Measurements from ENCODE around the gene CPNE5. TPM values are rescaled to one million over a fixed set of nuclear protein-coding genes. Genes with fewer than 3 reads are reported as not detected.

Gene CPNE5
- total and polyA plus RNA-seq, 7 donors = 0.99 to 11.6 (median 3.8) TPM

- DNase-seq = no peak
- no peaks in the 10 kb centered on the region for H3K9me3 ChIP-seq
- WGBS, 2 donors = 83 to 92% methylated on average over 8 of the region's 8 CpGs
- H3K27ac ChIP-seq = no peak overlapping the region
- intact Hi-C loops (cut with DNase I) = loop anchor here (10.0 kb wide), 1 partner anchor 231 kb away; no protein-coding TSS in a partner anchor
- peaks cover 0 to 47% (median 19%) of the 10 kb centered on the region in 4 donors for H3K4me1 ChIP-seq
- H3K4me3 ChIP-seq = no peak overlapping the region
- TF ChIP-seq CTCF (IDR thresholded peaks at IDR 0.05) = no peak
- no peak for TF ChIP-seq POLR2A (IDR thresholded peaks at IDR 0.05)
- TF ChIP-seq POLR2AphosphoS5 (IDR thresholded peaks at IDR 0.05) = no peak
- TF ChIP-seq EP300 (IDR thresholded peaks at IDR 0.05) = no peak
- H3K27me3 ChIP-seq = no peaks in the 10 kb centered on the region
- H3K36me3 ChIP-seq = peaks cover 0 to 10% (median 0%) of the 10 kb centered on the region in 4 donors
Observed at GRCh38 chr6:36856277-36856676, 17.0 kb upstream of the CPNE5 start.

GRCh38 chr6:36855750-36856149 lies 16.5 kb upstream of the CPNE5 start:
- no peak for TF ChIP-seq EP300 (IDR thresholded peaks at IDR 0.05)
- no peak for TF ChIP-seq POLR2AphosphoS5 (IDR thresholded peaks at IDR 0.05)
- TF ChIP-seq POLR2A (IDR thresholded peaks at IDR 0.05) = no peak
- TF ChIP-seq CTCF (IDR thresholded peaks at IDR 0.05) = no peak

GRCh38 chr6:36853325-36853724 lies 14.1 kb upstream of the CPNE5 start:
- no peaks in the 10 kb centered on the region for H3K27me3 ChIP-seq
- TF ChIP-seq POLR2AphosphoS5 (IDR thresholded peaks at IDR 0.05) (peak in 1 of 4 donors; percentile 61), EP300 (IDR thresholded peaks at IDR 0.05) (no peak)
- H3K4me1 ChIP-seq = peaks cover 0 to 35% (median 15%) of the 10 kb centered on the region in 4 donors
- WGBS, 2 donors = 81 to 82% methylated on average over 5 of the region's 5 CpGs
- H3K27ac ChIP-seq = peak overlapping the region in 3 of 4 donors; percentile 28 to 70 (median 53)
- no peaks in the 10 kb centered on the region for H3K9me3 ChIP-seq
- intact Hi-C loops (cut with DNase I) = loop anchor here (10.0 kb wide), 1 partner anchor 229 kb away; no protein-coding TSS in a partner anchor
- H3K4me3 ChIP-seq = no peak overlapping the region
- DNase-seq = peak; percentile 83
- H3K36me3 ChIP-seq = peaks cover 0 to 10% (median 0%) of the 10 kb centered on the region in 4 donors

More at GRCh38 chr6:36855750-36856149, 16.5 kb upstream of the CPNE5 start:
- Histone ChIP-seq H3K4me3 (no peak overlapping the region), H3K4me1 (peaks cover 0 to 47% (median 20%) of the 10 kb centered on the region in 4 donors), H3K9me3 (no peaks in the 10 kb centered on the region), H3K27ac (peak overlapping the region in 1 of 4 donors; percentile 3), H3K27me3 (no peaks in the 10 kb centered on the region), H3K36me3 (peaks cover 0 to 10% (median 0%) of the 10 kb centered on the region in 4 donors)
- WGBS, 2 donors = 93 to 95% methylated on average over 10 of the region's 10 CpGs
- DNase-seq = no peak
- intact Hi-C loops (cut with DNase I) = loop anchor here (10.0 kb wide), 1 partner anchor 231 kb away; no protein-coding TSS in a partner anchor

- intact Hi-C loops (cut with DNase I) = loop anchor here (10.0 kb wide), 1 partner anchor 228 kb away; no protein-coding TSS in a partner anchor
- H3K9me3 ChIP-seq = no peaks in the 10 kb centered on the region
- H3K36me3 ChIP-seq = peaks cover 0 to 10% (median 0%) of the 10 kb centered on the region in 4 donors
- no peak for DNase-seq
- no peak overlapping the region for H3K4me3 ChIP-seq
- WGBS, 2 donors = 77 to 79% methylated on average over 4 of the region's 4 CpGs
- H3K27ac ChIP-seq = peak overlapping the region; percentile 28 to 70 (median 52)
- H3K4me1 ChIP-seq = peaks cover 0 to 34% (median 13%) of the 10 kb centered on the region in 4 donors
- H3K27me3 ChIP-seq = no peaks in the 10 kb centered on the region
- TF ChIP-seq EP300 (IDR thresholded peaks at IDR 0.05) (no peak), POLR2A (IDR thresholded peaks at IDR 0.05) (no peak), POLR2AphosphoS5 (IDR thresholded peaks at IDR 0.05) (no peak), CTCF (IDR thresholded peaks at IDR 0.05) (no peak)
Observed at GRCh38 chr6:36852481-36853147, 13.4 kb upstream of the CPNE5 start.

GRCh38 chr6:36851626-36852025 lies 12.4 kb upstream of the CPNE5 start:
- DNase-seq = no peak
- Histone ChIP-seq H3K36me3 (peaks cover 0 to 10% (median 0%) of the 10 kb centered on the region in 4 donors), H3K9me3 (no peaks in the 10 kb centered on the region), H3K4me3 (no peak overlapping the region), H3K27ac (peak overlapping the region in 2 of 4 donors; percentile 53 to 70), H3K27me3 (no peaks in the 10 kb centered on the region), H3K4me1 (peaks cover 0 to 34% (median 13%) of the 10 kb centered on the region in 4 donors)
- TF ChIP-seq POLR2A (IDR thresholded peaks at IDR 0.05) = no peak
- no peak for TF ChIP-seq EP300 (IDR thresholded peaks at IDR 0.05)
- no peak for TF ChIP-seq POLR2AphosphoS5 (IDR thresholded peaks at IDR 0.05)
- TF ChIP-seq CTCF (IDR thresholded peaks at IDR 0.05) = no peak
- WGBS, 2 donors = 58 to 63% methylated on average over 4 of the region's 4 CpGs
- intact Hi-C loops (cut with DNase I) = loop anchor here (1.0 to 10.0 kb wide), 2 partner anchors 85 to 227 kb away; no protein-coding TSS in a partner anchor

Data from sigmoid colon (tissue), 7 donors.